ENCODE measurements around the gene VAC14.

The VAC14 gene

GRCh38 chr16:70721202-70721963, 79.6 kb downstream of the VAC14 start:
- DNase-seq: no peak

GRCh38 chr16:70720425-70721201, 80.3 kb downstream of the VAC14 start:
- no peak for DNase-seq

- no peak for DNase-seq
Measured at GRCh38 chr16:70717065-70717464, 83.9 kb downstream of the VAC14 start.

- DNase-seq: no peak
Measured at GRCh38 chr16:70715860-70716357, 85.0 kb downstream of the VAC14 start.

GRCh38 chr16:70715055-70715858, 85.7 kb downstream of the VAC14 start:
- DNase-seq: no peak

GRCh38 chr16:70714581-70715054, 86.3 kb downstream of the VAC14 start:
- DNase-seq: no peak

GRCh38 chr16:70713824-70714223, 87.1 kb downstream of the VAC14 start:
- no peak for DNase-seq

GRCh38 chr16:70713342-70713741, 87.6 kb downstream of the VAC14 start:
- DNase-seq: no peak

GRCh38 chr16:70712942-70713341, 88.0 kb downstream of the VAC14 start:
- no peak for DNase-seq

- DNase-seq: no peak
Measured at GRCh38 chr16:70712359-70712758, 88.6 kb downstream of the VAC14 start.

GRCh38 chr16:70711211-70712031, 89.5 kb downstream of the VAC14 start:
- DNase-seq: no peak

GRCh38 chr16:70710422-70711210, 90.3 kb downstream of the VAC14 start:
- no peak for DNase-seq

GRCh38 chr16:70709942-70710341, 91.0 kb downstream of the VAC14 start:
- no peak for DNase-seq

GRCh38 chr16:70709457-70709856, 91.5 kb downstream of the VAC14 start:
- DNase-seq: no peak

GRCh38 chr16:70708366-70709246, 92.4 kb downstream of the VAC14 start:
- no peak for DNase-seq

GRCh38 chr16:70706948-70707465, 94.0 kb downstream of the VAC14 start:
- DNase-seq: no peak

- DNase-seq: no peak
Measured at GRCh38 chr16:70705056-70705455, 95.9 kb downstream of the VAC14 start.

- no peak for DNase-seq
Measured at GRCh38 chr16:70704586-70704985, 96.4 kb downstream of the VAC14 start.

- no peak for DNase-seq
Measured at GRCh38 chr16:70703835-70704381, 97.0 kb downstream of the VAC14 start.
